GM18519 (cell line): Measurements from ENCODE around the gene DLL4.
"Not testable (repeated sequence)": the region's sequence is repeated elsewhere in the genome, so short reads cannot be mapped to it uniquely, and the experiment has no call there.

Experiments used
- ATAC-seq: cut with Tn5 transposase; IDR thresholded peaks from one replicate; pipeline ENCODE4 v1.9.1; 2021; ENCODE audit warnings: mild to moderate bottlenecking, moderate library complexity; ENCODE audit not compliant: unreplicated experiment, low FRiP score

The DLL4 gene

GRCh38 chr15:40940296-40940801 lies 11.2 kb downstream of the DLL4 start:
- ATAC-seq = no peak

- ATAC-seq = no peak
Measured at GRCh38 chr15:40941068-40941527, 12.0 kb downstream of the DLL4 start.

- no peak for ATAC-seq
Measured at GRCh38 chr15:40941528-40942336, 12.6 kb downstream of the DLL4 start.

GRCh38 chr15:40942337-40942854 lies 13.3 kb downstream of the DLL4 start:
- no peak for ATAC-seq

- no peak for ATAC-seq
Measured at GRCh38 chr15:40942878-40943277, 13.7 kb downstream of the DLL4 start.

- no peak for ATAC-seq
Measured at GRCh38 chr15:40943764-40944365, 14.7 kb downstream of the DLL4 start.

- ATAC-seq = no peak
Measured at GRCh38 chr15:40944510-40945296, 15.6 kb downstream of the DLL4 start.

GRCh38 chr15:40948706-40949473 lies 19.8 kb downstream of the DLL4 start:
- no peak for ATAC-seq

GRCh38 chr15:40949756-40950207 lies 20.6 kb downstream of the DLL4 start:
- ATAC-seq = no peak

- ATAC-seq = no peak
Measured at GRCh38 chr15:40951764-40952163, 22.6 kb downstream of the DLL4 start.

- ATAC-seq = no peak
Measured at GRCh38 chr15:40952301-40952900, 23.3 kb downstream of the DLL4 start.

- ATAC-seq = peak; percentile 92
Measured at GRCh38 chr15:40952901-40953712, 24.0 kb downstream of the DLL4 start, which contains the start of gene CHAC1. Gene CHAC1, plus strand, starts transcription at chr15:40953471. Its CDS starts 113 bp downstream, at chr15:40953584.

- ATAC-seq = no peak
Measured at GRCh38 chr15:40953713-40954074, 24.6 kb downstream of the DLL4 start.

- not testable (repeated sequence) for ATAC-seq
Measured at GRCh38 chr15:40954158-40954848, 25.2 kb downstream of the DLL4 start.

- ATAC-seq = no peak
Measured at GRCh38 chr15:40955141-40955903, 26.2 kb downstream of the DLL4 start.

- ATAC-seq = no peak
Measured at GRCh38 chr15:40955930-40956540, 26.9 kb downstream of the DLL4 start.

GRCh38 chr15:40956541-40956982 lies 27.4 kb downstream of the DLL4 start:
- ATAC-seq = no peak
